ENCODE measurements around the gene GMPPA.

The GMPPA gene

DNA sequence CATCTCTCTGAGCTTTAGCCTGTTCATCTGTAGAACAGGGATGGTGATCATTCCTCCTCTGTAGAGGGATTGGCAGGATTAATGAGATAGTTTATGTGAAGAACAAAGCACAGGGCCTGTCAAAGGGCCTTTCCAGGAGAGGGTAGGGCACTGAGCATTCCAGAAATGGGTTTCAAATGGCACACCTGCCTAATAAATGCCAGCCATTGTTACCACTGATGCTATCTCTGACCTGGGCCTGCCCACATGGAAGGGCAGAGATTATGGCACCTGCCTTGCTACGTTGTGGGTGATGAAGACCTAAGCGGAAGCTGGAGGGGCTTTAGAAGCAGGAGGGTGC lies 31.0 kb upstream of the GMPPA start:
- ChIA-PET POLR2A (no interaction called here), CTCF (interaction anchor here (0.7 to 2.0 kb wide), 7 partner anchors 8 to 73 kb away, joined by 3 to 10 read pairs (median 3); a partner anchor contains a TSS)
- TF ChIP-seq, protein P1, sequence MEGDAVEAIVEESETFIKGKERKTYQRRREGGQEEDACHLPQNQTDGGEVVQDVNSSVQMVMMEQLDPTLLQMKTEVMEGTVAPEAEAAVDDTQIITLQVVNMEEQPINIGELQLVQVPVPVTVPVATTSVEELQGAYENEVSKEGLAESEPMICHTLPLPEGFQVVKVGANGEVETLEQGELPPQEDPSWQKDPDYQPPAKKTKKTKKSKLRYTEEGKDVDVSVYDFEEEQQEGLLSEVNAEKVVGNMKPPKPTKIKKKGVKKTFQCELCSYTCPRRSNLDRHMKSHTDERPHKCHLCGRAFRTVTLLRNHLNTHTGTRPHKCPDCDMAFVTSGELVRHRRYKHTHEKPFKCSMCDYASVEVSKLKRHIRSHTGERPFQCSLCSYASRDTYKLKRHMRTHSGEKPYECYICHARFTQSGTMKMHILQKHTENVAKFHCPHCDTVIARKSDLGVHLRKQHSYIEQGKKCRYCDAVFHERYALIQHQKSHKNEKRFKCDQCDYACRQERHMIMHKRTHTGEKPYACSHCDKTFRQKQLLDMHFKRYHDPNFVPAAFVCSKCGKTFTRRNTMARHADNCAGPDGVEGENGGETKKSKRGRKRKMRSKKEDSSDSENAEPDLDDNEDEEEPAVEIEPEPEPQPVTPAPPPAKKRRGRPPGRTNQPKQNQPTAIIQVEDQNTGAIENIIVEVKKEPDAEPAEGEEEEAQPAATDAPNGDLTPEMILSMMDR (IDR thresholded peaks at IDR 0.05; ENCODE audit: control extremely low read depth, extremely low read depth, low read depth, missing control alignments): no peak
- no peak for DNase-seq (ENCODE audit: extremely low spot score)

GRCh38 chr2:219468410-219469185 lies 30.1 kb upstream of the GMPPA start:
- no peak for DNase-seq (ENCODE audit: extremely low spot score)
- ChIA-PET CTCF (interaction anchor here (0.7 to 2.0 kb wide), 6 partner anchors 7 to 72 kb away, joined by 3 to 10 read pairs (median 4); a partner anchor contains a TSS), POLR2A (no interaction called here)
- TF ChIP-seq, protein P1 (IDR thresholded peaks at IDR 0.05; ENCODE audit: control extremely low read depth, extremely low read depth, low read depth, missing control alignments): no peak

DNA sequence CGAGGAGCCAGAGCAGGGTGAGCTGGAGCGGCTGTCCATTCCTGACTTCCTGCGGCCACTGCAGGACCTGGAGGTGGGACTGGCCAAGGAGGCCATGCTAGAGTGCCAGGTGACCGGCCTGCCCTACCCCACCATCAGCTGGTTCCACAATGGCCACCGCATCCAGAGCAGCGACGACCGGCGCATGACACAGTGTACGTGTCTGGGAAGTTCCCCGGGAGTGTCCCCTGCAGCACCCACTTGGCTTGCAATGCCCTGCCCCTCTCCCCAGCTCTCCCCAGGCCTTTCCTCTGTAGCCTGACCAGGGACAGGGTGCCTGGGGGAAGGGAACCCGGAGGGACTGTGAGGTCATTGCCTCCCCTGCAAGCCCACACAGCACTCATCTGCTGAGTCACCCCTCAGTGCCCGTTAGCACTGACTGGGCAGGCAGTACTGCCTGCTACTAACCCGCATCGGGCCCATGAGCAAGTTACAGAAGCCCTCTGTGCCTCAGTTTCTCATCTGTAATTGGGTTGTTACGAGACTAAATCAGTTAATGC lies 29.4 kb upstream of the GMPPA start:
- POLR2A ChIA-PET: no interaction called here
- TF ChIP-seq, protein P1 (IDR thresholded peaks at IDR 0.05; ENCODE audit: control extremely low read depth, extremely low read depth, low read depth, missing control alignments): no peak
- CTCF ChIA-PET: interaction anchor here (1.1 to 10.1 kb wide), 4 partner anchors 10 to 72 kb away, joined by 3 to 77 read pairs (median 8); no protein-coding TSS in a partner anchor
- no peak for DNase-seq (ENCODE audit: extremely low spot score)

GRCh38 chr2:219470429-219470828 lies 28.3 kb upstream of the GMPPA start:
- ChIA-PET CTCF (interaction anchor here (1.0 to 10.1 kb wide), 3 partner anchors 11 to 59 kb away, joined by 3 to 77 read pairs (median 3); no protein-coding TSS in a partner anchor), POLR2A (no interaction called here)
- TF ChIP-seq, protein P1 (IDR thresholded peaks at IDR 0.05; ENCODE audit: control extremely low read depth, extremely low read depth, low read depth, missing control alignments): no peak
- DNase-seq (ENCODE audit: extremely low spot score): no peak

DNA sequence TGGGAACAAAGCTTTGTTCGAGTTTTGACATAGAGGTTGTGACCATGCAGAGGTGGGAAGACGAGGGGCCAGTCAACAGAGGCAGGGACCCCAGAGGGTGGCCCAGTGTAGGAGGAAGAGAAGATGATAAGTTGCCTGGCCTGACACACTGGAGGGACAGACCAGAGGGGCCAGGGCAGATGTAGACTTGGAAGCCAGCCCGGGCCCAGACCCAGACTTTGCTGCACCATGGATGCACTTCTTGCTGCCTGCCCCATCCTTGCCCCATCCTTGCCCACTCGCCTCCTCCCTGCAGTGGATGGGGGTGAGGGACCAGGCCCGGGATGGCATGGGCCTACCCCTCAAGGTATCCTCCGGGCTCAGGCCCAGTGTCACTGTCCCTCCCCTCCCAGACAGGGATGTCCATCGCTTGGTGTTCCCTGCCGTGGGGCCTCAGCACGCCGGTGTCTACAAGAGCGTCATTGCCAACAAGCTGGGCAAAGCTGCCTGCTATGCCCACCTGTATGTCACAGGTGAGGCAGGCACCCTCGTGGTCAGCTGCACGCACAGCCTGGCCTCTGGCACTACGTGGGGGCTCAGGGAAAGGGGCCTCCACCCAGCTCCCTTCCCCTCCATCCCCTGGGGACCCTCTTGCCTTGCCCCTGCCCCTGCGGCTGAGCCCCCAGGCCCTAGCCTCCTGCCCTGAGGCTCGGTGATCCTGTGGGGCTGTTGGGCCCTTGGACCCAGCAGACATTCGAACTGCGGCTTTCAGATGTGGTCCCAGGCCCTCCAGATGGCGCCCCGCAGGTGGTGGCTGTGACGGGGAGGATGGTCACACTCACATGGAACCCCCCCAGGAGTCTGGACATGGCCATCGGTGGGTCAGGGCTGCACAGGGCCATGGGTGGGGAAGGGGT lies 27.0 kb upstream of the GMPPA start:
- POLR2A ChIA-PET: no interaction called here
- CTCF ChIA-PET: interaction anchor here (1.2 to 10.1 kb wide), 2 partner anchors 48 to 58 kb away, joined by 3 to 77 read pairs; no protein-coding TSS in a partner anchor
- TF ChIP-seq, protein P1 (IDR thresholded peaks at IDR 0.05; ENCODE audit: control extremely low read depth, extremely low read depth, low read depth, missing control alignments): no peak
- DNase-seq (ENCODE audit: extremely low spot score): no peak

GRCh38 chr2:219472629-219473187 lies 26.0 kb upstream of the GMPPA start:
- ChIA-PET POLR2A (no interaction called here), CTCF (interaction anchor here (0.7 to 10.1 kb wide), 4 partner anchors 11 to 70 kb away, joined by 3 to 77 read pairs (median 4); no protein-coding TSS in a partner anchor)
- TF ChIP-seq, protein P1 (IDR thresholded peaks at IDR 0.05; ENCODE audit: control extremely low read depth, extremely low read depth, low read depth, missing control alignments): no peak
- no peak for DNase-seq (ENCODE audit: extremely low spot score)

Measured in GM10248 (cell line).